Hypothalamus (tissue), 51 donors: ENCODE measurements around the gene EIF1.
"Not testable (repeated sequence)": the region's sequence is repeated elsewhere in the genome, so short reads cannot be mapped to it uniquely, and the experiment has no call there.

ENCODE experiments used
- DNase-seq, 51 donors: peaks; one replicate each; lab custom pipeline; 2025; lab: John Stamatoyannopoulos, UW

The EIF1 gene

GRCh38 chr17:41675157-41676057, 13.3 kb upstream of the EIF1 start:
- DNase-seq: not testable (repeated sequence)

GRCh38 chr17:41676058-41676419, 12.6 kb upstream of the EIF1 start:
- DNase-seq: no peak

GRCh38 chr17:41678411-41678906, 10.2 kb upstream of the EIF1 start:
- DNase-seq: no peak

- no peak for DNase-seq
Observed at GRCh38 chr17:41678907-41679739, 9.6 kb upstream of the EIF1 start.

GRCh38 chr17:41679740-41680425, 8.8 kb upstream of the EIF1 start:
- DNase-seq: no peak

GRCh38 chr17:41680426-41681040, 8.2 kb upstream of the EIF1 start:
- peak in 3 of 51 donors; percentile 12 to 24 (median 21) for DNase-seq

- no peak for DNase-seq
Observed at GRCh38 chr17:41681776-41682175, 6.9 kb upstream of the EIF1 start.

GRCh38 chr17:41682631-41683030, 6.1 kb upstream of the EIF1 start:
- no peak for DNase-seq

GRCh38 chr17:41683441-41684007, 5.2 kb upstream of the EIF1 start:
- DNase-seq: no peak

- peak in 4 of 51 donors; percentile 5 to 26 (median 13) for DNase-seq
Observed at GRCh38 chr17:41684035-41684434, 4.7 kb upstream of the EIF1 start.

GRCh38 chr17:41685753-41686152, 2.9 kb upstream of the EIF1 start:
- DNase-seq: not testable (repeated sequence)

- no peak for DNase-seq
Observed at GRCh38 chr17:41686281-41686680, 2.4 kb upstream of the EIF1 start.

- peak in 19 of 51 donors; percentile 7 to 85 (median 19) for DNase-seq
Observed at GRCh38 chr17:41687828-41688640, 651 bp upstream of the EIF1 start.

- DNase-seq: peak in 2 of 51 donors; percentile 3 to 16
Observed at GRCh38 chr17:41689497-41690299, 1.0 kb downstream of the EIF1 start.

GRCh38 chr17:41690497-41690896, 1.8 kb downstream of the EIF1 start:
- DNase-seq: no peak

- no peak for DNase-seq
Observed at GRCh38 chr17:41691031-41691777, 2.5 kb downstream of the EIF1 start.

GRCh38 chr17:41692722-41693521, 4.2 kb downstream of the EIF1 start:
- DNase-seq: no peak
